Lower leg skin (tissue), 3 donors: ENCODE results near the gene RAPGEF4.

Experiments used
- POLR2A ChIP-seq, 2 donors: fragments of 450-650 bp; IDR thresholded peaks; one replicate each; pipeline ENCODE4 v1.6.1; 2016 to 2017; ENCODE audit warnings: antibody characterized with exemption in 2 of 2, mild to moderate bottlenecking in 1 of 2, moderate library complexity in 1 of 2
- TF ChIP-seq, protein P1 (sequence below), 3 donors: fragments of 450-650 bp; IDR thresholded peaks; one replicate each; pipeline ENCODE4 v1.5.1; 2016; ENCODE audit warnings: antibody characterized with exemption in 3 of 3, mild to moderate bottlenecking in 3 of 3, moderate library complexity in 2 of 3

DNA sequence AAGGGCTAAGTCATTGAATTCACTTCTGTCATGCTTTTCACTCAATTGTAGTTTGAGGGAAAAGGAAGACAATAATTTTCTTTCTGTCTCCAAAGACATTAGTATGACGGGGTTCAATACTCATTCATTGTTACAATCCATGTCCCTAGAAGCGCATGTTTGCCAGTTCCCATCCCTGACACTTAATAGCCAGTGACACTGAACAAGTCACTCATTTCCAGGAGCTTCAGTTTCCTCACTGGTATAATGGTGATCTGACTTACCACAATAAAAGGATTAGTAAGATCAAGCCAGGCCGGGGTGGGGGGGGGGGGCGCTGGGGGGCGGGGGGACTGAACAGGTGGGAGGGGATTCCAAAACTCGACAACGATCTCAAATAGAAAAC lies 195.2 kb downstream of the RAPGEF4 start:
- TF ChIP-seq, protein P1, sequence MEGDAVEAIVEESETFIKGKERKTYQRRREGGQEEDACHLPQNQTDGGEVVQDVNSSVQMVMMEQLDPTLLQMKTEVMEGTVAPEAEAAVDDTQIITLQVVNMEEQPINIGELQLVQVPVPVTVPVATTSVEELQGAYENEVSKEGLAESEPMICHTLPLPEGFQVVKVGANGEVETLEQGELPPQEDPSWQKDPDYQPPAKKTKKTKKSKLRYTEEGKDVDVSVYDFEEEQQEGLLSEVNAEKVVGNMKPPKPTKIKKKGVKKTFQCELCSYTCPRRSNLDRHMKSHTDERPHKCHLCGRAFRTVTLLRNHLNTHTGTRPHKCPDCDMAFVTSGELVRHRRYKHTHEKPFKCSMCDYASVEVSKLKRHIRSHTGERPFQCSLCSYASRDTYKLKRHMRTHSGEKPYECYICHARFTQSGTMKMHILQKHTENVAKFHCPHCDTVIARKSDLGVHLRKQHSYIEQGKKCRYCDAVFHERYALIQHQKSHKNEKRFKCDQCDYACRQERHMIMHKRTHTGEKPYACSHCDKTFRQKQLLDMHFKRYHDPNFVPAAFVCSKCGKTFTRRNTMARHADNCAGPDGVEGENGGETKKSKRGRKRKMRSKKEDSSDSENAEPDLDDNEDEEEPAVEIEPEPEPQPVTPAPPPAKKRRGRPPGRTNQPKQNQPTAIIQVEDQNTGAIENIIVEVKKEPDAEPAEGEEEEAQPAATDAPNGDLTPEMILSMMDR (IDR thresholded peaks at IDR 0.05), result no peak
- no peak for TF ChIP-seq POLR2A (IDR thresholded peaks at IDR 0.05)
